A375 (cell line): ENCODE data around the gene KIR3DL1. TPM values are rescaled to one million over a fixed set of nuclear protein-coding genes. Genes with fewer than 3 reads are reported as not detected.

Experiments used
- small RNA-seq: library from RNA; depleted of rRNA; stranded (forward); fragments of <200 nt; gene quantifications from one replicate; pipeline ENCODE3, GENCODE V24; 2014
- total RNA-seq: library from RNA; depleted of rRNA; stranded (reverse); fragments of >200 nt; shearing (Covaris generic); gene quantifications from 2 replicates; pipeline ENCODE4 v1.2.3, GENCODE V29; 2014; rRNA removed

Gene KIR3DL1
- not detected in 2 replicates for total RNA-seq

GRCh38 chr19:54816251-54816650 lies at the start of gene KIR3DL1:
Gene KIR3DL1 (plus strand): TSS chr19:54816468.

GRCh38 chr19:54769646-54770045 lies 46.6 kb upstream of the KIR3DL1 start, which contains the start of gene KIR2DL1:
Gene KIR2DL1 (plus strand): TSS chr19:54769793. CDS start chr19:54769851, 58 bp downstream.

GRCh38 chr19:54803410-54803809 lies 12.9 kb upstream of the KIR3DL1 start, which contains the start of gene KIR2DL4:
Gene KIR2DL4 (plus strand): TSS chr19:54803610. CDS start chr19:54803652, 42 bp downstream.

GRCh38 chr19:54832496-54832895 lies 16.2 kb downstream of the KIR3DL1 start, which contains the start of gene KIR2DS4:
Gene KIR2DS4 (plus strand): TSS chr19:54832676.

GRCh38 chr19:54850061-54850640 lies 33.9 kb downstream of the KIR3DL1 start, which contains the start of gene KIR3DL2:
Gene KIR3DL2 (plus strand): TSS chr19:54850443. CDS start chr19:54850476, 33 bp downstream.

GRCh38 chr19:54873990-54874389 lies 57.7 kb downstream of the KIR3DL1 start, which contains the start of gene FCAR:
Gene FCAR (plus strand): TSS chr19:54874235. CDS start chr19:54874290, 55 bp downstream.

Small RNAs within 50 kb of the gene (small RNA-seq; reads per million reads assigned to genes)
- gene KIR3DP1 (not detected), gene RNU6-222P (not detected)

Other genes starting within 250 kb of the KIR3DL1 start
- gene LILRA2, start 242.7 kb upstream of the KIR3DL1 start, total RNA-seq: not detected in 2 replicates
- not detected in 2 replicates for gene LILRA1, start 222.8 kb upstream of the KIR3DL1 start, total RNA-seq
- gene LILRB1, start 186.0 kb upstream of the KIR3DL1 start, total RNA-seq: not detected in 2 replicates
- gene LILRB4, start 153.5 kb upstream of the KIR3DL1 start, total RNA-seq: not detected in 2 replicates
- gene KIR3DL3, start 92.0 kb upstream of the KIR3DL1 start, total RNA-seq: not detected in 2 replicates
- gene KIR2DL3, start 78.0 kb upstream of the KIR3DL1 start, total RNA-seq: not detected in 2 replicates
- gene KIR2DL1, start 46.7 kb upstream of the KIR3DL1 start, total RNA-seq: not detected in 2 replicates
- not detected in 2 replicates for gene KIR2DL4, start 12.9 kb upstream of the KIR3DL1 start, total RNA-seq
- gene KIR2DS4, start 16.2 kb downstream of the KIR3DL1 start, total RNA-seq: not detected in 2 replicates
- not detected in 2 replicates for gene KIR3DL2, start 34.0 kb downstream of the KIR3DL1 start, total RNA-seq
- not detected in 2 replicates for gene FCAR, start 57.8 kb downstream of the KIR3DL1 start, total RNA-seq
- 0.72 and 0.91 TPM in 2 replicates for gene NCR1, start 89.7 kb downstream of the KIR3DL1 start, total RNA-seq
- gene NLRP7, start 131.1 kb downstream of the KIR3DL1 start, total RNA-seq: not detected in 2 replicates
- 1.2 and 4.1 TPM in 2 replicates for gene NLRP2, start 149.9 kb downstream of the KIR3DL1 start, total RNA-seq
- gene GP6, start 221.8 kb downstream of the KIR3DL1 start, total RNA-seq: not detected in 2 replicates
- 16.1 and 18.9 TPM in 2 replicates for gene RDH13, start 246.7 kb downstream of the KIR3DL1 start, total RNA-seq